Measurements from ENCODE around the gene SYNE2.

GRCh38 chr14:63940387-63940786 is 87.6 kb downstream of the SYNE2 start:
- TF ChIP-seq POLR2AphosphoS5 (IDR thresholded peaks at IDR 0.05) (no peak), POLR2A (IDR thresholded peaks at IDR 0.05; ENCODE audit: low read depth) (no peak)

Data from esophagus muscularis mucosa (tissue), 2 donors.